PC-9 (cell line): ENCODE results near the gene MUSK. TPM values are rescaled to one million over a fixed set of nuclear protein-coding genes. Genes with fewer than 3 reads are reported as not detected.

Experiments
- BruUV-seq: library from RNA; stranded (reverse); fragments of 400-500 nt; replicated peaks from 2 replicates; lab custom pipeline; 2021; lab: Mats Ljungman, UMichigan
- CTCF ChIA-PET: fragments of 300-600 bp; sonication (Branson Sonifier 250); formaldehyde crosslinking; loops from one replicate; lab custom pipeline; 2022; ENCODE audit warnings: antibody characterized with exemption; lab: Charles Lee
- POLR2A ChIA-PET: fragments of 300-600 bp; sonication (Branson Sonifier 250); formaldehyde crosslinking; loops from one replicate; lab custom pipeline; 2022; ENCODE audit warnings: antibody characterized with exemption; ENCODE audit not compliant: unreplicated experiment; lab: Charles Lee
- DNase-seq, 2 experiments: peaks; one replicate each; pipeline versions ENCODE4 v3.0.0 to v3.0.0-alpha.2; 2015 to 2022; ENCODE audit warnings: mixed read lengths in 1 of 2
- H2AFZ ChIP-seq: fragments of 200-600 bp; sonication (generic); 2 replicates; pipeline ENCODE4 v1.8.1; 2017; ENCODE audit warnings: antibody characterized with exemption
- H3F3A ChIP-seq: fragments of 200-600 bp; sonication (generic); 2 replicates; pipeline ENCODE4 v1.8.1; 2017; ENCODE audit warnings: antibody characterized with exemption, mild to moderate bottlenecking, low read depth; ENCODE audit not compliant: insufficient read depth
- H3K27ac ChIP-seq: fragments of 200-600 bp; sonication (generic); 2 replicates; pipeline ENCODE4 v1.6.1; 2016; ENCODE audit warnings: mixed run types
- H3K27me3 ChIP-seq: fragments of 200-600 bp; sonication (generic); 2 replicates; pipeline ENCODE4 v1.6.1; 2016; ENCODE audit warnings: low read depth, mixed run types; ENCODE audit not compliant: insufficient read depth
- H3K36me3 ChIP-seq: fragments of 200-600 bp; sonication (generic); 2 replicates; pipeline ENCODE4 v1.6.1; 2016; ENCODE audit warnings: low read depth, mixed run types
- H3K4me1 ChIP-seq: fragments of 200-600 bp; sonication (generic); replicated peaks from 2 replicates; pipeline ENCODE4 v1.6.1; 2016; ENCODE audit warnings: mixed run types; ENCODE audit not compliant: insufficient read depth
- H3K4me2 ChIP-seq: fragments of 200-600 bp; sonication (generic); 2 replicates; pipeline ENCODE4 v1.6.1; 2017; ENCODE audit warnings: mixed run types
- H3K4me3 ChIP-seq: fragments of 200-600 bp; sonication (generic); 2 replicates; pipeline ENCODE4 v1.6.1; 2016; ENCODE audit warnings: mixed run types
- H3K79me2 ChIP-seq: fragments of 200-600 bp; sonication (generic); 2 replicates; pipeline ENCODE4 v1.6.1; 2017; ENCODE audit warnings: low read depth, mixed run types
- H3K9me2 ChIP-seq: fragments of 200-600 bp; sonication (generic); 2 replicates; pipeline ENCODE4 v1.8.1; 2017; ENCODE audit warnings: mild to moderate bottlenecking; ENCODE audit not compliant: insufficient read depth
- H3K9me3 ChIP-seq: fragments of 200-600 bp; sonication (generic); 2 replicates; pipeline ENCODE4 v1.8.1; 2016; ENCODE audit warnings: low read depth; ENCODE audit not compliant: insufficient read depth
- H4K20me1 ChIP-seq: fragments of 200-600 bp; sonication (generic); 2 replicates; pipeline ENCODE4 v1.8.1; 2017; ENCODE audit not compliant: insufficient read depth
- EZH2 ChIP-seq: fragments of 200-600 bp; sonication (generic); IDR thresholded peaks from 2 replicates; pipeline ENCODE4 v1.8.0; 2017; ENCODE audit warnings: antibody characterized with exemption, low read depth
- intact Hi-C: fragments of 100-400 bp; cut with micrococcal nuclease; formaldehyde crosslinking; loops from one replicate; pipeline ENCODE4 v1.10.0; 2022; ENCODE audit not compliant: unreplicated experiment
- total RNA-seq: library from RNA; stranded (reverse); gene quantifications from 2 replicates; pipeline ENCODE4 v1.2.3, GENCODE V29; 2021
- TF ChIP-seq, protein P1 (sequence below): fragments of 200-600 bp; sonication (generic); conservative IDR thresholded peaks from 2 replicates; pipeline ENCODE4 v1.6.1; 2017; ENCODE audit warnings: mixed run types, antibody characterized with exemption, mild to moderate bottlenecking, moderate library complexity

MUSK gene
- total RNA-seq, 1 experiment from 2014 or later, result not detected

DNA sequence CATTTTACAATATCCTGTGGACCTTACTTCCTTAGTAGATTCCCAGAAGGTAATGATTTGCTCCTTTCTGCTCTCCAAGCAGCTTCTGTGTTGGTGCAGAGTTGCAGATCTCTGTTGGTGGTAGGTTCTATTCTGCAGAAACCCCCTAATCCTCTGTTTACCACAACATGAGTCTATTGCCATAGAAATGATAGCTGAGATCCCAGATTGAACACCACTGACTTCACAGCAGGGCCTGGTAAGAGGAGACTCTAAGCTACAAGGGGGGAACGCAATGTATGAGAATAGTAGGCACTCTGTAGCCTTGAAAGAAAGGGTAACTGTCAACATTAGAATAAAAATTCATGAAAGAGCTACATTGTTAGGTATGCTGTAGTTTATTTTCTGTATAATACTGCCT, 59.5 kb downstream of the MUSK start:
- intact Hi-C loops, result no loop called here
- H3K9me3 ChIP-seq, result peaks cover 10% of the 10 kb centered on the region; the same call in 1 of the 2 replicates
- no TSS peak for BruUV-seq
- no peak for TF ChIP-seq EZH2
- TF ChIP-seq, protein P1, sequence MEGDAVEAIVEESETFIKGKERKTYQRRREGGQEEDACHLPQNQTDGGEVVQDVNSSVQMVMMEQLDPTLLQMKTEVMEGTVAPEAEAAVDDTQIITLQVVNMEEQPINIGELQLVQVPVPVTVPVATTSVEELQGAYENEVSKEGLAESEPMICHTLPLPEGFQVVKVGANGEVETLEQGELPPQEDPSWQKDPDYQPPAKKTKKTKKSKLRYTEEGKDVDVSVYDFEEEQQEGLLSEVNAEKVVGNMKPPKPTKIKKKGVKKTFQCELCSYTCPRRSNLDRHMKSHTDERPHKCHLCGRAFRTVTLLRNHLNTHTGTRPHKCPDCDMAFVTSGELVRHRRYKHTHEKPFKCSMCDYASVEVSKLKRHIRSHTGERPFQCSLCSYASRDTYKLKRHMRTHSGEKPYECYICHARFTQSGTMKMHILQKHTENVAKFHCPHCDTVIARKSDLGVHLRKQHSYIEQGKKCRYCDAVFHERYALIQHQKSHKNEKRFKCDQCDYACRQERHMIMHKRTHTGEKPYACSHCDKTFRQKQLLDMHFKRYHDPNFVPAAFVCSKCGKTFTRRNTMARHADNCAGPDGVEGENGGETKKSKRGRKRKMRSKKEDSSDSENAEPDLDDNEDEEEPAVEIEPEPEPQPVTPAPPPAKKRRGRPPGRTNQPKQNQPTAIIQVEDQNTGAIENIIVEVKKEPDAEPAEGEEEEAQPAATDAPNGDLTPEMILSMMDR, result no peak
- ChIA-PET POLR2A (no interaction called here), CTCF (no interaction called here)
- H3K27me3 ChIP-seq, result no peaks in the 10 kb centered on the region
- no peaks in the 10 kb centered on the region for H3K36me3 ChIP-seq
- no peaks in the 10 kb centered on the region for H3K4me1 ChIP-seq
- no peak overlapping the region for H3K4me3 ChIP-seq
- no peak overlapping the region for H3K27ac ChIP-seq
- no peak overlapping the region for H3K4me2 ChIP-seq
- H3K9me2 ChIP-seq, result no peaks in the 10 kb centered on the region
- H3F3A ChIP-seq, result no peaks in the 10 kb centered on the region
- DNase-seq, result no peak
- H3K79me2 ChIP-seq, result no peaks in the 10 kb centered on the region
- H4K20me1 ChIP-seq, result no peaks in the 10 kb centered on the region
- H2AFZ ChIP-seq, result no peak overlapping the region

DNA sequence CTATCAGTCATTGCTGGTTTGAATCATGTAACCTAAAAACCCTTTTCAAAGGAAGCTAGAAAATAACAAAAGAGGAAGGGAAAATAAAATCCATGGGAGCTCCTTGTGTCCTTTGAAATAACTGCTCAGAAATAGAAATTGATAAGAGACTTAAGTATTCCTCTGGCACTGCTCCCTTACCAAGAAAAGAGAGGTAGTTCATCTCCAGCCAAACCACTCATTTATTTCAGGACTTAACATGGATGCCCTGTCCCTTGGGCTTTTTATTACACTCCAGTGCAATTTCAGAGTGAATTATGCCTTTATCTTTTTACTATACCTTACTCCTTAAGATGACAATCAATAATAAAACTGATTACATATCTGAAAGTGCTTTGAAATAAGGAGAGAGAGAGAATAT, 61.0 kb downstream of the MUSK start:
- no peak for DNase-seq
- Histone ChIP-seq H3K4me2 (no peak overlapping the region), H3K4me1 (no peaks in the 10 kb centered on the region), H3K36me3 (no peaks in the 10 kb centered on the region), H4K20me1 (no peaks in the 10 kb centered on the region), H3K9me2 (no peaks in the 10 kb centered on the region), H3F3A (no peaks in the 10 kb centered on the region), H3K27ac (no peak overlapping the region), H3K79me2 (no peaks in the 10 kb centered on the region), H3K4me3 (no peak overlapping the region), H2AFZ (no peak overlapping the region), H3K27me3 (no peaks in the 10 kb centered on the region), H3K9me3 (peaks cover 11% of the 10 kb centered on the region; the same call in 1 of the 2 replicates)
- TF ChIP-seq, protein P1, result no peak
- no peak for TF ChIP-seq EZH2
- POLR2A ChIA-PET, result no interaction called here
- intact Hi-C loops, result no loop called here
- no TSS peak for BruUV-seq
- CTCF ChIA-PET, result no interaction called here

DNA sequence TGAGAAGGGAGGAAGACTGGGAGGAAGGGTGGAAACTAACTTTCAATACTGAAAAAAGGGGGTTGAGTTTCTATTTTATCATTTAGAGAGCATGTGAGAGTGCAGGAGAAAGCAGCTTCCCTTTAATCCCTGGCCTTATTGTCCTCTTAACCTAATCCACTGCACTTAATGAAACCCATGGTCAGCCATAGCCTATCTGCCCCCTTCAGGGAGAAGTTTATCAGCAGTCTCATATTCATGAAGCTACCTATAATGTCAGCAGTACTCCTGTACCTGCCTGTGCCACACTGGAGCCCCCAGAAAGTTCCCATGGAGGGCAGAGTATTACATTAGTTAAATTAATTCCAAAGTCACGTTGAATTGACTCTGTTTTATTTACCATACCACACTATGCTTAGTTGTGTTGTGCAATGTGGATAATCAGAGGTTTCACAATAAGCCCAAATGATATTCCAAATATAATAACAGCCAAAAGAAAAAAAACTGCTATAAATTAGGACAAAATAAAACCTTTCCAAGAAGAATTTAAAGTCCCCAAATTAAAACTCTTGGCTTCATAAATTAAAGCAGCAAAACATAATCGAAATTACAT, 62.9 kb downstream of the MUSK start:
- TF ChIP-seq EZH2, result no peak
- TF ChIP-seq, protein P1, result no peak
- Histone ChIP-seq H3K9me3 (peaks cover 11% of the 10 kb centered on the region), H3K9me2 (no peaks in the 10 kb centered on the region), H2AFZ (no peak overlapping the region), H3K36me3 (no peaks in the 10 kb centered on the region), H3F3A (no peaks in the 10 kb centered on the region), H3K4me2 (no peak overlapping the region), H3K27ac (no peak overlapping the region), H3K4me1 (no peaks in the 10 kb centered on the region), H4K20me1 (no peaks in the 10 kb centered on the region), H3K79me2 (no peaks in the 10 kb centered on the region), H3K27me3 (no peaks in the 10 kb centered on the region), H3K4me3 (no peak overlapping the region)
- intact Hi-C loops, result no loop called here
- no TSS peak for BruUV-seq
- ChIA-PET POLR2A (no interaction called here), CTCF (no interaction called here)
- DNase-seq, result no peak
